GM21723 (cell line): ENCODE results near the gene OR4D10.

Source experiments
- ATAC-seq: cut with Tn5 transposase; IDR thresholded peaks from one replicate; pipeline ENCODE4 v1.9.1; 2021; ENCODE audit warnings: mild to moderate bottlenecking, moderate library complexity; ENCODE audit not compliant: unreplicated experiment

OR4D10 gene

GRCh38 chr11:59523541-59523940 is 50.4 kb downstream of the OR4D10 start:
- no peak for ATAC-seq

- ATAC-seq, result no peak
These were observed 55.6 kb downstream of the OR4D10 start for GRCh38 chr11:59528711-59529110.
